HepG2 (cell line): ENCODE results near the gene SNX4. TPM values are rescaled to one million over a fixed set of nuclear protein-coding genes. Genes with fewer than 3 reads are reported as not detected.

Experiments used
- ATAC-seq: fragments of 200-7000 bp; cut with Tn5 transposase; 3 replicates; pipeline ENCODE4 v1.9.1; 2020; ENCODE audit warnings: mild to moderate bottlenecking, moderate library complexity
- BruUV-seq: library from RNA; stranded (reverse); fragments of 400-500 nt; replicated peaks from 2 replicates; lab custom pipeline; 2021; lab: Mats Ljungman, UMichigan
- CTCF ChIA-PET: fragments of 300-600 bp; formaldehyde crosslinking; extraction: SDS; loops from one replicate; lab custom pipeline; 2021; ENCODE audit warnings: low total read pairs, inconsistent platforms, low intra/inter-chr PET ratio; lab: Yijun Ruan, JAX
- POLR2A ChIA-PET: fragments of 350-600 bp; sonication (Branson Sonifier 250); formaldehyde crosslinking; loops from one replicate; lab custom pipeline; 2020; ENCODE audit warnings: antibody characterized with exemption, inconsistent platforms; lab: Yijun Ruan, JAX
- DNase-seq: peaks from one replicate; pipeline ENCODE4 v3.0.0-alpha.2; 2015; ENCODE audit warnings: low spot score
- FAIRE-seq: peaks from 3 replicates; lab custom pipeline; 2011; peaks lifted over from hg19 to GRCh38; lab: Jason Lieb, UNC
- H2AFZ ChIP-seq: one replicate; pipeline ENCODE4 v1.6.1; 2011; ENCODE audit warnings: low read length, inconsistent platforms
- H3K27ac ChIP-seq: fragments of 300-600 bp; 3 replicates; pipeline ENCODE4 v1.8.0; 2011; ENCODE audit warnings: mixed run types, mild to moderate bottlenecking, mixed read lengths, low read length, inconsistent platforms; ENCODE audit not compliant: insufficient read depth; ENCODE audit errors: extremely low read length
- H3K27me3 ChIP-seq, 2 experiments: fragments of 200-600 bp in 1 of 2; 2 replicates in 1 of 2; 3 replicates in 1 of 2; pipeline versions ENCODE4 v1.6.0 to v1.8.0; 2011; ENCODE audit warnings: low read length in 2 of 2, mild to moderate bottlenecking in 2 of 2, moderate library complexity in 2 of 2, inconsistent platforms in 1 of 2; ENCODE audit not compliant: insufficient read depth in 2 of 2, control insufficient read depth in 1 of 2
- H3K36me3 ChIP-seq, 2 experiments: fragments of 200-600 bp in 1 of 2; replicated peaks in 1 of 2; 2 replicates in 1 of 2; 3 replicates in 1 of 2; pipeline versions ENCODE4 v1.5.1 to v1.8.0; 2011; ENCODE audit warnings: low read length in 2 of 2, inconsistent platforms in 1 of 2; ENCODE audit not compliant: insufficient read depth in 2 of 2, control insufficient read depth in 1 of 2
- H3K4me1 ChIP-seq: 2 replicates; pipeline ENCODE4 v1.5.1; 2012; ENCODE audit warnings: low read length, inconsistent platforms; ENCODE audit not compliant: insufficient read depth
- H3K4me2 ChIP-seq: 2 replicates; pipeline ENCODE4 v1.6.0; 2011; ENCODE audit warnings: low read depth, low read length, inconsistent platforms
- H3K4me3 ChIP-seq, 3 experiments: fragments of 200-600 bp in 1 of 3; sonication (generic), shearing (Covaris generic) in 1 of 3; replicated peaks in 1 of 3; 2 replicates each; pipeline ENCODE4 v1.5.1; 2011 to 2016; ENCODE audit warnings: low read length in 3 of 3, inconsistent platforms in 2 of 3, low read depth in 2 of 3, mild to moderate bottlenecking in 2 of 3, control low read depth in 1 of 3, mixed read lengths in 1 of 3; ENCODE audit not compliant: insufficient read depth in 1 of 3
- H3K79me2 ChIP-seq: one replicate; pipeline ENCODE4 v1.6.1; 2011; ENCODE audit warnings: low read length, inconsistent platforms; ENCODE audit not compliant: insufficient read depth
- H3K9ac ChIP-seq: 2 replicates; pipeline ENCODE4 v1.6.0; 2011; ENCODE audit warnings: mild to moderate bottlenecking, low read depth, low read length, inconsistent platforms; ENCODE audit not compliant: insufficient read depth
- H3K9me3 ChIP-seq: 2 replicates; pipeline ENCODE4 v1.5.1; 2012; ENCODE audit warnings: mild to moderate bottlenecking, low read length
- H4K20me1 ChIP-seq: 2 replicates; pipeline ENCODE4 v1.6.0; 2011; ENCODE audit warnings: inconsistent platforms, mild to moderate bottlenecking, low read length, moderate library complexity; ENCODE audit not compliant: insufficient read depth
- CBX2 ChIP-seq, 2 experiments: fragments of 200-600 bp in 1 of 2; sonication (generic); formaldehyde crosslinking in 1 of 2; IDR thresholded peaks; 2 replicates each; pipeline versions ENCODE4 v1.7.0 to v1.8.1; 2018 to 2022; ENCODE audit warnings: low read depth in 2 of 2, low read length in 1 of 2, mild to moderate bottlenecking in 1 of 2, missing genetic modification reagents in 1 of 2
- CEBPB ChIP-seq: IDR thresholded peaks from 2 replicates; pipeline ENCODE4 v1.6.1; 2011; ENCODE audit warnings: low read depth, low read length, improper control_type of control experiment, borderline replicate concordance
- DMAP1 ChIP-seq: IDR thresholded peaks from 2 replicates; pipeline ENCODE4 v1.6.1; 2016
- MTA3 ChIP-seq: sonication (generic); formaldehyde crosslinking; IDR thresholded peaks from 2 replicates; pipeline ENCODE4 v1.4.0; 2020; ENCODE audit warnings: missing genetic modification reagents
- SPEN ChIP-seq: sonication (generic); formaldehyde crosslinking; IDR thresholded peaks from 2 replicates; pipeline ENCODE4 v1.5.1; 2020; ENCODE audit warnings: low read depth, mild to moderate bottlenecking, missing genetic modification reagents
- TEAD3 ChIP-seq: optimal IDR thresholded peaks from 2 replicates; pipeline ENCODE3; 2016; ENCODE audit warnings: borderline replicate concordance
- ZNF121 ChIP-seq: sonication (generic); formaldehyde crosslinking; IDR thresholded peaks from 2 replicates; pipeline ENCODE4 v1.5.0; 2020; ENCODE audit warnings: mild to moderate bottlenecking, missing genetic modification reagents
- ZNF589 ChIP-seq: sonication (generic); formaldehyde crosslinking; conservative IDR thresholded peaks from 2 replicates; pipeline ENCODE4 v1.8.0; 2022; ENCODE audit warnings: mild to moderate bottlenecking, moderate library complexity, missing genetic modification reagents
- WGBS: methylation state at CpG from one replicate; pipeline ENCODE4 v1.1.6; 2017; ENCODE audit warnings: low lambda C conversion rate; 5-methylcytosine and 5-hydroxymethylcytosine counted together
- in situ Hi-C: cut with HindIII; loops from 2 replicates; pipeline ENCODE4 v1.10.0; 2017; ENCODE audit warnings: low pct_unique_long_range_greater_than_20kb; ENCODE audit not compliant: extremely low pct_ligation_motif_present
- intact Hi-C: fragments of 100-400 bp; cut with micrococcal nuclease; formaldehyde crosslinking; loops from one replicate; pipeline ENCODE4 v1.10.0; 2022; ENCODE audit not compliant: unreplicated experiment
- polyA plus RNA-seq, 8 experiments: library from polyadenylated mRNA; depleted of rRNA in 3 of 8; stranded (reverse) in 7 of 8; unstranded in 1 of 8; fragments of >200 nt; fragmentation: Illumina TruSeq in 4 of 8; extraction: Trizol in 4 of 8; gene quantifications; 2 replicates each; pipeline versions ENCODE4 v1.2.1 to v1.2.3, GENCODE V29; 2011 to 2016; ENCODE audit warnings: low read depth in 4 of 8, missing spikeins in 1 of 8, mixed read lengths in 1 of 8; ENCODE audit not compliant: insufficient read depth in 1 of 8
- total RNA-seq, 5 experiments: library from RNA; depleted of rRNA; stranded (reverse); fragments of >200 nt; fragmentation: Illumina TruSeq; extraction: Trizol; gene quantifications; 2 replicates each; pipeline ENCODE4 v1.2.3, GENCODE V29; 2016; ENCODE audit warnings: low read depth in 1 of 5
- TF ChIP-seq, protein P1 (sequence below): sonication (generic); formaldehyde crosslinking; IDR thresholded peaks from 2 replicates; pipeline ENCODE4 v1.5.0; 2020; ENCODE audit warnings: mild to moderate bottlenecking, missing genetic modification reagents
- TF ChIP-seq, protein P2 (sequence below): sonication (generic); formaldehyde crosslinking; IDR thresholded peaks from 2 replicates; pipeline ENCODE4 v1.5.0; 2020; ENCODE audit warnings: missing genetic modification reagents
- TF ChIP-seq, protein P3 (sequence below): fragments of 450-650 bp; IDR thresholded peaks from 2 replicates; pipeline ENCODE4 v1.6.1; 2017; ENCODE audit warnings: mild to moderate bottlenecking

SNX4 gene
- total and polyA plus RNA-seq, 2 of the 13 experiments (the other 11 are each of a cell fraction or from before 2014, with no cell fraction given) = 18.1 to 73.6 TPM

DNA sequence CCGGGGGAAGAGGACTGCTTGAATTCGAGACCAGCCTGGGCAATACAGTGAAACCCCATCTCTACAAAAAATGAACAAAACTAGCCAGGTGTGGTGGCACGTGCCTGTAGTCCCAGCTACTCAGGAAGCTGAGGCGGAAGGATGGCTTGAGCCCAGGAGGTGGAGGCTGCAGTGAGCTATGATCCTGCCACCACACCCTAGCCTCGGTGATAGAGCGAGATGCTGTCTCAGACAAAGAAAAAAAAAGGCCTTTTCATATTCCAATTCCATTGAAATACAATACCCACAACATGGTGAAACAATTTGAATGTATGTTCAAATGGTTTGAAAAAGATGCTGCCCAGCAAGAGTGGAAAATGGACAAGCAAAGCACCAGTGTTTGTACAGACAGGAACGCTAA lies 83.1 kb downstream of the SNX4 start:
- H2AFZ ChIP-seq = no peak overlapping the region
- WGBS = 37% methylated on average over 7 of the region's 7 CpGs
- no peaks in the 10 kb centered on the region for H4K20me1 ChIP-seq
- DNase-seq (no peak), FAIRE-seq (no peak), ATAC-seq (no peak)
- peak; percentile 45; the same call in 1 of the 2 replicates for TF ChIP-seq ZNF121 (CRISPR knock-in tag)
- TF ChIP-seq, protein P1, sequence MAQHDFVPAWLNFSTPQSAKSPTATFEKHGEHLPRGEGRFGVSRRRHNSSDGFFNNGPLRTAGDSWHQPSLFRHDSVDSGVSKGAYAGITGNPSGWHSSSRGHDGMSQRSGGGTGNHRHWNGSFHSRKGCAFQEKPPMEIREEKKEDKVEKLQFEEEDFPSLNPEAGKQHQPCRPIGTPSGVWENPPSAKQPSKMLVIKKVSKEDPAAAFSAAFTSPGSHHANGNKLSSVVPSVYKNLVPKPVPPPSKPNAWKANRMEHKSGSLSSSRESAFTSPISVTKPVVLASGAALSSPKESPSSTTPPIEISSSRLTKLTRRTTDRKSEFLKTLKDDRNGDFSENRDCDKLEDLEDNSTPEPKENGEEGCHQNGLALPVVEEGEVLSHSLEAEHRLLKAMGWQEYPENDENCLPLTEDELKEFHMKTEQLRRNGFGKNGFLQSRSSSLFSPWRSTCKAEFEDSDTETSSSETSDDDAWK (CRISPR knock-in tag) = no peak
- H3K27ac ChIP-seq = no peak overlapping the region
- CTCF ChIA-PET = interaction anchor here (1.3 kb wide), 1 partner anchor 286 kb away, joined by 4 read pairs; no protein-coding TSS in a partner anchor
- H3K9me3 ChIP-seq = no peaks in the 10 kb centered on the region
- in situ Hi-C loops (loop anchor here (25.0 kb wide), 1 partner anchor 450 kb away; no protein-coding TSS in a partner anchor), intact Hi-C loops (loop anchor here (5.0 kb wide), 1 partner anchor 60 kb away; the partner anchor contains the start of gene ZNF148)
- H3K4me3 ChIP-seq = no peak overlapping the region
- H3K4me1 ChIP-seq = peaks cover 58% of the 10 kb centered on the region
- H3K4me2 ChIP-seq = peak overlapping the region; percentile 89
- no peak overlapping the region for H3K9ac ChIP-seq
- no peaks in the 10 kb centered on the region for H3K36me3 ChIP-seq
- BruUV-seq = no TSS peak
- no peaks in the 10 kb centered on the region; a peak in 1 of 5 replicates for H3K27me3 ChIP-seq
- POLR2A ChIA-PET = interaction anchor here (1.1 kb wide), 1 partner anchor 62 kb away, joined by 4 read pairs; the partner anchor contains the start of gene ZNF148
- no peaks in the 10 kb centered on the region for H3K79me2 ChIP-seq

DNA sequence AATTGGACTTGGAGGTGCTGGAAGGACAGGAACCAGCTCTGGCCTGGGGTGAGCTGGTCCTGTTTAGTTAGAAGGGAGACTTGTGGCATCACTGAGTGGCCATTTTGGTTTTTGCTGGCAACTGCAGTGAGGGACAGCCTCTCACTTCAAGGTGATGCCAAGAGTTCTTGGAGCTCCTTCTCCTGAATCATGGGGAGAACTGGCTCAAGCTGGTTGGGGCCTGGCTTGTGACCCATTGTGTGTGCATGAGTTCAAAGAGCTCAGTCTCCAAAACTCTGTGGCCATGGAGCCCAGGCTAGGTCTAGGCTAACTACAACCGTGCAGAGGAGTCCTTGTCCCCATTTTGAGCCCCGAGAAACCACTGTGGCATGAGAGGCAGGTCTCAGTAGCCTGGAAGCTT lies 84.8 kb downstream of the SNX4 start:
- ChIA-PET POLR2A (no interaction called here), CTCF (no interaction called here)
- Histone ChIP-seq H4K20me1 (no peaks in the 10 kb centered on the region), H3K79me2 (no peaks in the 10 kb centered on the region), H3K4me3 (no peak overlapping the region), H3K4me2 (no peak overlapping the region), H3K27ac (no peak overlapping the region), H3K9ac (no peak overlapping the region), H3K36me3 (no peaks in the 10 kb centered on the region), H2AFZ (no peak overlapping the region), H3K27me3 (no peaks in the 10 kb centered on the region; a peak in 1 of 5 replicates), H3K9me3 (no peaks in the 10 kb centered on the region), H3K4me1 (peaks cover 55% of the 10 kb centered on the region)
- intact Hi-C loops (loop anchor here (5.0 kb wide), 1 partner anchor 58 kb away; the partner anchor contains the start of gene ZNF148), in situ Hi-C loops (loop anchor here (25.0 kb wide), 1 partner anchor 448 kb away; no protein-coding TSS in a partner anchor)
- BruUV-seq = no TSS peak
- ATAC-seq (no peak), DNase-seq (no peak), FAIRE-seq (no peak)
- WGBS = no CpG with 5 or more reads among the region's 2 CpGs
- TF ChIP-seq, protein P1 (CRISPR knock-in tag) = no peak
- TF ChIP-seq, protein P2, sequence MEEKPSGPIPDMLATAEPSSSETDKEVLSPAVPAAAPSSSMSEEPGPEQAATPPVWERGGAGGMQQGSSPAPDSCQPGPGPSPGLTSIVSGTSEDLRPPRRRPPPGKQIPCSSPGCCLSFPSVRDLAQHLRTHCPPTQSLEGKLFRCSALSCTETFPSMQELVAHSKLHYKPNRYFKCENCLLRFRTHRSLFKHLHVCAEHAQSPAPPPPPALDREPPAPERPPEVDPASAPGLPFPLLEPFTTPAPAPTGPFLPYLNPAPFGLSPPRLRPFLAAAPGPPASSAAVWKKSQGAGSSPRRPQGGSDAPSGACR (CRISPR knock-in tag) = no peak
- TF ChIP-seq MTA3 (CRISPR knock-in tag) (no peak), DMAP1 (CRISPR knock-in tag) (no peak), CEBPB (no peak), SPEN (no peak), TEAD3 (CRISPR knock-in tag) (no peak), CBX2 (IDR thresholded peaks at IDR 0.05; ENCODE audit: low read depth, low read length) (no peak), CBX2 (CRISPR knock-in tag; IDR thresholded peaks at IDR 0.05; ENCODE audit: low read depth) (no peak), ZNF589 (CRISPR knock-in tag) (no peak)
- TF ChIP-seq, protein P3, sequence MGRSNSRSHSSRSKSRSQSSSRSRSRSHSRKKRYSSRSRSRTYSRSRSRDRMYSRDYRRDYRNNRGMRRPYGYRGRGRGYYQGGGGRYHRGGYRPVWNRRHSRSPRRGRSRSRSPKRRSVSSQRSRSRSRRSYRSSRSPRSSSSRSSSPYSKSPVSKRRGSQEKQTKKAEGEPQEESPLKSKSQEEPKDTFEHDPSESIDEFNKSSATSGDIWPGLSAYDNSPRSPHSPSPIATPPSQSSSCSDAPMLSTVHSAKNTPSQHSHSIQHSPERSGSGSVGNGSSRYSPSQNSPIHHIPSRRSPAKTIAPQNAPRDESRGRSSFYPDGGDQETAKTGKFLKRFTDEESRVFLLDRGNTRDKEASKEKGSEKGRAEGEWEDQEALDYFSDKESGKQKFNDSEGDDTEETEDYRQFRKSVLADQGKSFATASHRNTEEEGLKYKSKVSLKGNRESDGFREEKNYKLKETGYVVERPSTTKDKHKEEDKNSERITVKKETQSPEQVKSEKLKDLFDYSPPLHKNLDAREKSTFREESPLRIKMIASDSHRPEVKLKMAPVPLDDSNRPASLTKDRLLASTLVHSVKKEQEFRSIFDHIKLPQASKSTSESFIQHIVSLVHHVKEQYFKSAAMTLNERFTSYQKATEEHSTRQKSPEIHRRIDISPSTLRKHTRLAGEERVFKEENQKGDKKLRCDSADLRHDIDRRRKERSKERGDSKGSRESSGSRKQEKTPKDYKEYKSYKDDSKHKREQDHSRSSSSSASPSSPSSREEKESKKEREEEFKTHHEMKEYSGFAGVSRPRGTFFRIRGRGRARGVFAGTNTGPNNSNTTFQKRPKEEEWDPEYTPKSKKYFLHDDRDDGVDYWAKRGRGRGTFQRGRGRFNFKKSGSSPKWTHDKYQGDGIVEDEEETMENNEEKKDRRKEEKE = no peak
